ENCODE results near the gene LMO1. TPM values are rescaled to one million over a fixed set of nuclear protein-coding genes. Genes with fewer than 3 reads are reported as not detected.

Gene LMO1
- total RNA-seq, 1 experiment from 2014 or later, result 0.27 TPM

DNA sequence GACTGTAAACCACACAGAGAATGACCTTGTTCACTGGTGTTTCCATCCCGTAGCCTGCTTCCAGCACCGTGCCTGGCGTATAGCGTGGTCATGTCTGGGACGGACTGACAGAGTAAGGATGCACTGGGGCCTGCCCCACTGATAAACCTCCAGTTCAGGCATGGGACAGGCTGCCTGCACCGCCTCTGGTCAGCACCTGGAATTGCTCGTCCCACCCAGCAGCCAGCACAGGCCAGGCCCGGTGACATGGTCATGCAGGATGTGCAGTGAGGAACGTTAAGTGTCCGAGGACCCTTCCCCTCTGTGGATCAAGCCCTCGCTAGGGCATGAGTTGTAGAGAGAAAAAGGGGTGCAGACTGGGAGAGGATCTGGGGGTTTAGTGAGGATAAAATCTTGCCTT, 44.8 kb downstream of the LMO1 start:
- TF ChIP-seq JUND (IDR thresholded peaks at IDR 0.05) (no peak), ZFX (IDR thresholded peaks at IDR 0.05) (no peak), EZH2phosphoT487 (IDR thresholded peaks at IDR 0.05; ENCODE audit: borderline replicate concordance) (no peak), SRF (IDR thresholded peaks at IDR 0.05; ENCODE audit: low read depth) (no peak), SP1 (IDR thresholded peaks at IDR 0.05; ENCODE audit: low read depth) (no peak), EGR1 (IDR thresholded peaks at IDR 0.05; ENCODE audit: low read depth) (no peak), POLR2A (IDR thresholded peaks at IDR 0.05; ENCODE audit: borderline replicate concordance, extremely low read depth, insufficient read depth, insufficient read length) (no peak), EZH2 (IDR thresholded peaks at IDR 0.05) (no peak), ZNF274 (IDR thresholded peaks at IDR 0.05; ENCODE audit: low read depth, low read length) (no peak), SIN3A (IDR thresholded peaks at IDR 0.05; ENCODE audit: low read depth) (no peak), YY1 (IDR thresholded peaks at IDR 0.05; ENCODE audit: extremely low read depth, insufficient replicate concordance, low read depth, low read length) (no peak), RAD21 (IDR thresholded peaks at IDR 0.05; ENCODE audit: low read depth) (no peak), CEBPB (IDR thresholded peaks at IDR 0.05; ENCODE audit: low read depth) (no peak)
- TF ChIP-seq, protein P1, sequence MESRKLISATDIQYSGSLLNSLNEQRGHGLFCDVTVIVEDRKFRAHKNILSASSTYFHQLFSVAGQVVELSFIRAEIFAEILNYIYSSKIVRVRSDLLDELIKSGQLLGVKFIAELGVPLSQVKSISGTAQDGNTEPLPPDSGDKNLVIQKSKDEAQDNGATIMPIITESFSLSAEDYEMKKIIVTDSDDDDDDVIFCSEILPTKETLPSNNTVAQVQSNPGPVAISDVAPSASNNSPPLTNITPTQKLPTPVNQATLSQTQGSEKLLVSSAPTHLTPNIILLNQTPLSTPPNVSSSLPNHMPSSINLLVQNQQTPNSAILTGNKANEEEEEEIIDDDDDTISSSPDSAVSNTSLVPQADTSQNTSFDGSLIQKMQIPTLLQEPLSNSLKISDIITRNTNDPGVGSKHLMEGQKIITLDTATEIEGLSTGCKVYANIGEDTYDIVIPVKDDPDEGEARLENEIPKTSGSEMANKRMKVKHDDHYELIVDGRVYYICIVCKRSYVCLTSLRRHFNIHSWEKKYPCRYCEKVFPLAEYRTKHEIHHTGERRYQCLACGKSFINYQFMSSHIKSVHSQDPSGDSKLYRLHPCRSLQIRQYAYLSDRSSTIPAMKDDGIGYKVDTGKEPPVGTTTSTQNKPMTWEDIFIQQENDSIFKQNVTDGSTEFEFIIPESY (IDR thresholded peaks at IDR 0.05; ENCODE audit: extremely low read depth, insufficient replicate concordance, low read length), result no peak
- TF ChIP-seq, protein P2, sequence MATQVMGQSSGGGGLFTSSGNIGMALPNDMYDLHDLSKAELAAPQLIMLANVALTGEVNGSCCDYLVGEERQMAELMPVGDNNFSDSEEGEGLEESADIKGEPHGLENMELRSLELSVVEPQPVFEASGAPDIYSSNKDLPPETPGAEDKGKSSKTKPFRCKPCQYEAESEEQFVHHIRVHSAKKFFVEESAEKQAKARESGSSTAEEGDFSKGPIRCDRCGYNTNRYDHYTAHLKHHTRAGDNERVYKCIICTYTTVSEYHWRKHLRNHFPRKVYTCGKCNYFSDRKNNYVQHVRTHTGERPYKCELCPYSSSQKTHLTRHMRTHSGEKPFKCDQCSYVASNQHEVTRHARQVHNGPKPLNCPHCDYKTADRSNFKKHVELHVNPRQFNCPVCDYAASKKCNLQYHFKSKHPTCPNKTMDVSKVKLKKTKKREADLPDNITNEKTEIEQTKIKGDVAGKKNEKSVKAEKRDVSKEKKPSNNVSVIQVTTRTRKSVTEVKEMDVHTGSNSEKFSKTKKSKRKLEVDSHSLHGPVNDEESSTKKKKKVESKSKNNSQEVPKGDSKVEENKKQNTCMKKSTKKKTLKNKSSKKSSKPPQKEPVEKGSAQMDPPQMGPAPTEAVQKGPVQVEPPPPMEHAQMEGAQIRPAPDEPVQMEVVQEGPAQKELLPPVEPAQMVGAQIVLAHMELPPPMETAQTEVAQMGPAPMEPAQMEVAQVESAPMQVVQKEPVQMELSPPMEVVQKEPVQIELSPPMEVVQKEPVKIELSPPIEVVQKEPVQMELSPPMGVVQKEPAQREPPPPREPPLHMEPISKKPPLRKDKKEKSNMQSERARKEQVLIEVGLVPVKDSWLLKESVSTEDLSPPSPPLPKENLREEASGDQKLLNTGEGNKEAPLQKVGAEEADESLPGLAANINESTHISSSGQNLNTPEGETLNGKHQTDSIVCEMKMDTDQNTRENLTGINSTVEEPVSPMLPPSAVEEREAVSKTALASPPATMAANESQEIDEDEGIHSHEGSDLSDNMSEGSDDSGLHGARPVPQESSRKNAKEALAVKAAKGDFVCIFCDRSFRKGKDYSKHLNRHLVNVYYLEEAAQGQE (IDR thresholded peaks at IDR 0.05; ENCODE audit: low read depth), result no peak
- TF ChIP-seq, protein P3, sequence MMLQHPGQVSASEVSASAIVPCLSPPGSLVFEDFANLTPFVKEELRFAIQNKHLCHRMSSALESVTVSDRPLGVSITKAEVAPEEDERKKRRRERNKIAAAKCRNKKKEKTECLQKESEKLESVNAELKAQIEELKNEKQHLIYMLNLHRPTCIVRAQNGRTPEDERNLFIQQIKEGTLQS (IDR thresholded peaks at IDR 0.05), result no peak
- TF ChIP-seq, protein P4, sequence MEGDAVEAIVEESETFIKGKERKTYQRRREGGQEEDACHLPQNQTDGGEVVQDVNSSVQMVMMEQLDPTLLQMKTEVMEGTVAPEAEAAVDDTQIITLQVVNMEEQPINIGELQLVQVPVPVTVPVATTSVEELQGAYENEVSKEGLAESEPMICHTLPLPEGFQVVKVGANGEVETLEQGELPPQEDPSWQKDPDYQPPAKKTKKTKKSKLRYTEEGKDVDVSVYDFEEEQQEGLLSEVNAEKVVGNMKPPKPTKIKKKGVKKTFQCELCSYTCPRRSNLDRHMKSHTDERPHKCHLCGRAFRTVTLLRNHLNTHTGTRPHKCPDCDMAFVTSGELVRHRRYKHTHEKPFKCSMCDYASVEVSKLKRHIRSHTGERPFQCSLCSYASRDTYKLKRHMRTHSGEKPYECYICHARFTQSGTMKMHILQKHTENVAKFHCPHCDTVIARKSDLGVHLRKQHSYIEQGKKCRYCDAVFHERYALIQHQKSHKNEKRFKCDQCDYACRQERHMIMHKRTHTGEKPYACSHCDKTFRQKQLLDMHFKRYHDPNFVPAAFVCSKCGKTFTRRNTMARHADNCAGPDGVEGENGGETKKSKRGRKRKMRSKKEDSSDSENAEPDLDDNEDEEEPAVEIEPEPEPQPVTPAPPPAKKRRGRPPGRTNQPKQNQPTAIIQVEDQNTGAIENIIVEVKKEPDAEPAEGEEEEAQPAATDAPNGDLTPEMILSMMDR (IDR thresholded peaks at IDR 0.05 in 2 of 3, conservative IDR thresholded peaks at IDR 0.05 in 1 of 3; ENCODE audit: borderline replicate concordance in 1 of 3, insufficient read depth in 1 of 3, low read depth in 2 of 3, low read length in 2 of 3), result no peak
- TF ChIP-seq, protein P5, sequence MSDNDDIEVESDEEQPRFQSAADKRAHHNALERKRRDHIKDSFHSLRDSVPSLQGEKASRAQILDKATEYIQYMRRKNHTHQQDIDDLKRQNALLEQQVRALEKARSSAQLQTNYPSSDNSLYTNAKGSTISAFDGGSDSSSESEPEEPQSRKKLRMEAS (IDR thresholded peaks at IDR 0.05), result no peak
- Histone ChIP-seq H3K4me1 (ENCODE audit: control insufficient read depth in 1 of 2, insufficient read depth in 2 of 2, low read length in 2 of 2) (no peaks in the 10 kb centered on the region), H3K79me2 (ENCODE audit: insufficient read depth, low read length) (no peaks in the 10 kb centered on the region), H3K27me3 (ENCODE audit: insufficient read depth, low read length) (no peaks in the 10 kb centered on the region), H3K9me2 (ENCODE audit: insufficient read depth) (no peaks in the 10 kb centered on the region), H3K27ac (ENCODE audit: low read depth, low read length) (no peak overlapping the region), H2AFZ (ENCODE audit: low read depth, low read length, poor library complexity, severe bottlenecking) (no peak overlapping the region), H3K9ac (ENCODE audit: low read length) (no peak overlapping the region), H3K4me3 (replicated peaks in 1 of 2; ENCODE audit: low read depth in 1 of 2, low read length in 2 of 2) (no peak overlapping the region), H4K20me1 (ENCODE audit: insufficient read depth) (no peaks in the 10 kb centered on the region), H3K36me3 (ENCODE audit: control insufficient read depth in 1 of 2, insufficient read depth in 2 of 2, low read length in 2 of 2) (no peaks in the 10 kb centered on the region), H3K4me2 (ENCODE audit: low read length) (no peak overlapping the region), H3K9me3 (ENCODE audit: control insufficient read depth in 1 of 2, insufficient read depth in 1 of 2, low read depth in 1 of 2, low read length in 2 of 2) (no peaks in the 10 kb centered on the region)
- ATAC-seq (peak; percentile 85), DNase-seq (ENCODE audit: low read depth, low spot score) (no peak)
- ChIA-PET CTCF (interaction anchor here (1.4 to 6.6 kb wide), 3 partner anchors 11 to 348 kb away, joined by 5 to 27 read pairs (median 10); no protein-coding TSS in a partner anchor), POLR2A (no interaction called here), RAD21 (ENCODE audit: low non-redundant PET in 1 of 2, low total read pairs in 2 of 2, uncharacterized antibody in 2 of 2, unreplicated experiment in 2 of 2) (no interaction called here)
- intact Hi-C loops (cut with micrococcal nuclease), result no loop called here
- BruUV-seq (replicated peaks), result no TSS peak

Measured in HCT116 (cell line).